ENCODE measurements around the gene MYBBP1A.

- TF ChIP-seq CTCF (conservative IDR thresholded peaks at IDR 0.05; ENCODE audit: low read depth, low read length) (no peak), USF2 (IDR thresholded peaks at IDR 0.05; ENCODE audit: low read depth, low read length) (no peak), RAD21 (IDR thresholded peaks at IDR 0.05; ENCODE audit: low read length) (no peak), POLR2A (IDR thresholded peaks at IDR 0.05; ENCODE audit: low read depth, low read length) (no peak), BHLHE40 (IDR thresholded peaks at IDR 0.05; ENCODE audit: low read depth, low read length) (no peak), CHD1 (IDR thresholded peaks at IDR 0.05; ENCODE audit: low read depth, low read length) (no peak), MXI1 (IDR thresholded peaks at IDR 0.05; ENCODE audit: borderline replicate concordance, low read depth, low read length) (no peak)
Measured at GRCh38 chr17:4540687-4541327, 14.4 kb downstream of the MYBBP1A start.
